Activated CD4-positive, alpha-beta T cell treated with anti-CD3 and anti-CD28 coated beads for 36 hours (primary cell): ENCODE measurements around the gene HGS. TPM values are rescaled to one million over a fixed set of nuclear protein-coding genes. Genes with fewer than 3 reads are reported as not detected.

ENCODE experiments used
- ATAC-seq: fragments of 200-7000 bp; cut with Tn5 transposase; one replicate; pipeline ENCODE4 v1.10.0; 2021; ENCODE audit warnings: mild to moderate bottlenecking, moderate library complexity
- CTCF ChIA-PET: fragments of 350-600 bp; sonication (Branson Sonifier 250); formaldehyde crosslinking; loops from one replicate; lab custom pipeline; 2021; ENCODE audit warnings: antibody characterized with exemption; lab: Charles Lee
- POLR2A ChIA-PET: fragments of 350-600 bp; sonication (Branson Sonifier 250); formaldehyde crosslinking; loops from one replicate; lab custom pipeline; 2021; ENCODE audit warnings: antibody characterized with exemption, inconsistent platforms; lab: Charles Lee
- DNase-seq: peaks from one replicate; pipeline ENCODE4 v3.0.0-alpha.2; 2020
- H3K27ac Mint-ChIP-seq: one replicate; pipeline ENCODE4 v1.8.0; 2021; ENCODE audit warnings: mixed read lengths
- H3K27me3 Mint-ChIP-seq: one replicate; pipeline ENCODE4 v1.8.0; 2021; ENCODE audit warnings: mixed read lengths
- H3K36me3 Mint-ChIP-seq: one replicate; pipeline ENCODE4 v1.8.0; 2021; ENCODE audit warnings: low read depth, mixed read lengths
- H3K4me1 Mint-ChIP-seq: one replicate; pipeline ENCODE4 v1.8.0; 2021; ENCODE audit warnings: mixed read lengths
- H3K4me3 Mint-ChIP-seq: one replicate; pipeline ENCODE4 v1.8.0; 2021; ENCODE audit warnings: mild to moderate bottlenecking, moderate library complexity, mixed read lengths
- H3K9me3 Mint-ChIP-seq: one replicate; pipeline ENCODE4 v1.8.0; 2021; ENCODE audit warnings: low read depth, mixed read lengths
- intact Hi-C, 2 experiments: fragments of 100-400 bp; cut with DNase I in 1 of 2; cut with micrococcal nuclease in 1 of 2; formaldehyde crosslinking; loops; one replicate each; pipeline versions ENCODE4 v1.14.2 to v1.15.1; 2022 to 2024; cut with DNase I, micrococcal nuclease
- total RNA-seq, 2 experiments: library from RNA; stranded (reverse); gene quantifications; one replicate each; pipeline ENCODE4 v1.2.3, GENCODE V29; 2021

The HGS gene
- total RNA-seq, 2 experiments from 2014 or later = 100 to 102 TPM

DNA sequence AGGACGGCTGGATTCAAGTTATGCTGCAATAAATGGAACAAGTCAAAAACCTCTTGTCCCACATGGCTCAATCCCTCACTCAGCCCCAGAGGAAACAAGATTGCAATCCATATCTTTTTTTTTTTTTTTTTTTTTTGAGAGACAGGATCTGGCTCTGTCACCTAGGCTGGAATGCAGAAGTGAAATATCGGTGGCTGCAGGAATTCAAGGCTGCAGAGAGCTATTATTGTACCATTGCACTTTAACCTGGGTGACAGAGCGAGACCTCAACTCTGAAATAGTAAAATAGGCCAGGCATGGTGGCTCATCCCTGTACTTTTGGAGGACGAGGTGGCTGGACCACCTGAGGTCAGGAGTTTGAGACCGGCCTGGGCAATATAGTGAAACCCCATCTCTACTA lies 24.8 kb upstream of the HGS start:
- Mint-ChIP-seq H3K9me3 (no peaks in the 10 kb centered on the region), H3K4me3 (no peak overlapping the region), H3K27me3 (no peaks in the 10 kb centered on the region), H3K36me3 (peaks cover 1% of the 10 kb centered on the region), H3K4me1 (peaks cover 16% of the 10 kb centered on the region), H3K27ac (no peak overlapping the region)
- ChIA-PET POLR2A (interaction anchor here (0.5 kb wide), 1 partner anchor 150 kb away, joined by 3 read pairs; no protein-coding TSS in a partner anchor), CTCF (interaction anchor here (0.7 kb wide), 1 partner anchor 69 kb away, joined by 3 read pairs; no protein-coding TSS in a partner anchor)
- ATAC-seq (no peak), DNase-seq (no peak)
- intact Hi-C loops = no loop called here

DNA sequence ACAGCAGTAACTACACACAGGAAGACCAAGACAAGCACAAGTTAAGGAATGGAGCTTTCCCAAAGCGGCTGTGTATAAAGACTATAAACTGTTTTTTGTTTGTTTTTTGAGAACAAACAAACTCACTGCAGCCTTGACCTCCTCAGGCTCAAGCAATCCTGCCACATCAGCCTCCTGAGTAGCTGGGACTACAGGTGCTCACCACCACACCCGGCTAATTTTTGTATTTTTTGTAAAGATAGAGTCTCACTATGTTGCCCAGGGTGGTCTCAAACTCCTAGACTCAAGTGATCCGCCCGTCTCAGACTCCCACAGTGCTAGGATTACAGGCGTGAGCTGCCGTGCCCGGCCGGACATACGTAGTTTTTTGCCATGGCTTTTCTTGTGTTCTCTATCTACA lies 23.4 kb upstream of the HGS start:
- Mint-ChIP-seq H3K27me3 (no peaks in the 10 kb centered on the region), H3K9me3 (no peaks in the 10 kb centered on the region), H3K27ac (no peak overlapping the region), H3K4me1 (peaks cover 30% of the 10 kb centered on the region), H3K36me3 (peaks cover 13% of the 10 kb centered on the region), H3K4me3 (no peak overlapping the region)
- POLR2A ChIA-PET = interaction anchor here (0.6 kb wide), 1 partner anchor 481 kb away, joined by 3 read pairs; no protein-coding TSS in a partner anchor
- intact Hi-C loops = no loop called here
- CTCF ChIA-PET = interaction anchor here (0.6 to 1.2 kb wide), 4 partner anchors 11 to 729 kb away, joined by 3 to 4 read pairs (median 3); no protein-coding TSS in a partner anchor
- DNase-seq (no peak), ATAC-seq (no peak)

DNA sequence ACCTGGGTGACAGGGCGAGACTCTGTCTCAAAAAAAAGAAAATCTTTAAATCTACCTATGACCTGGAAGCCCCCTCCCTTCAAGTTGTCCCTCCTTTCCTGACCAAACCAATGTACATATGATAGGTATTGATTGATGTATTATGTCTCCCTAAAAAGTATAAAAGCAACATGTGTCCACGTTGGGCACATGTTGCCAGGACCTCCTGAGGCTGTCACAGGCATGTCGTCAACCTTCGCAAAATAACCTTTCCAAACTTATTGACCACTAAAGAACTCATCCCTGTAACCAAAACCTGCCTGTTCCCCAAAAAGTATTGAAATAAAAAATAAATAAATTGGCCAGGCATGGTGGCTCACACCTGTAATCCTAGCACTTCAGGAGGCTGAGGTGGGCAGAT lies 21.8 kb upstream of the HGS start:
- peaks cover 33% of the 10 kb centered on the region for H3K4me1 Mint-ChIP-seq
- peaks cover 18% of the 10 kb centered on the region for H3K36me3 Mint-ChIP-seq
- intact Hi-C loops = no loop called here
- no peak overlapping the region for H3K27ac Mint-ChIP-seq
- no peak for DNase-seq
- ChIA-PET POLR2A (no interaction called here), CTCF (interaction anchor here (0.5 to 0.9 kb wide), 3 partner anchors 21 to 631 kb away, joined by 3 to 4 read pairs (median 4); partner anchors contain the start of genes ARL16 and SLC38A10)
- H3K4me3 Mint-ChIP-seq = no peak overlapping the region
- H3K9me3 Mint-ChIP-seq = no peaks in the 10 kb centered on the region
- no peak for ATAC-seq
- H3K27me3 Mint-ChIP-seq = no peaks in the 10 kb centered on the region

DNA sequence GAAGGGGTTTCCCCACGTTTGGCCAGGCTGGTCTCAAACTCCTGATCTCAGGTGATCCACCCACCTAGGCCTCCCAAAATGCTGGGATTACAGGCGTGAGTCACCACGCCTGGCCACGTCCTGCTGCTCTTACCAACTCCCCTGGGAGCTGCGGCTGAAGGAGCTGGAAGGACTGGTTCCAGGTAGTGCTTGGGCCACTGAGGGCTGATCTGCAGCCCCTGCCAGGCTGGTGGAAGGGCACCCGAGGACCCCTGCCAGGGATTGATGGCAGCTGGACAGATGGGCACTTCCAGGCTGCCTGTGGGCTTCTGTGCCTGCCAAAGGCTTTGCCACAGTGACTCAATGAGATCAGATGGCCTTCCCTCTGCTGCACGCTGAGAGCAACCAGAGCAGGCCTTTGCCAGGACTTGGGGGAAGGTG lies 19.8 kb upstream of the HGS start:
- Mint-ChIP-seq H3K4me1 (peaks cover 49% of the 10 kb centered on the region), H3K9me3 (no peaks in the 10 kb centered on the region), H3K4me3 (no peak overlapping the region), H3K27me3 (no peaks in the 10 kb centered on the region), H3K27ac (peak overlapping the region; percentile 97), H3K36me3 (peaks cover 29% of the 10 kb centered on the region)
- ATAC-seq (no peak), DNase-seq (peak; percentile 28)
- intact Hi-C loops = loop anchor here in 1 of 2 experiments (2.0 kb wide), 1 partner anchor 27 kb away; the partner anchor contains the start of genes NPLOC4 and TSPAN10
- POLR2A ChIA-PET = interaction anchor here (0.6 kb wide), 1 partner anchor 869 kb away, joined by 3 read pairs; no protein-coding TSS in a partner anchor
- CTCF ChIA-PET = interaction anchor here (1.1 kb wide), 1 partner anchor 12 kb away, joined by 6 read pairs; no protein-coding TSS in a partner anchor

DNA sequence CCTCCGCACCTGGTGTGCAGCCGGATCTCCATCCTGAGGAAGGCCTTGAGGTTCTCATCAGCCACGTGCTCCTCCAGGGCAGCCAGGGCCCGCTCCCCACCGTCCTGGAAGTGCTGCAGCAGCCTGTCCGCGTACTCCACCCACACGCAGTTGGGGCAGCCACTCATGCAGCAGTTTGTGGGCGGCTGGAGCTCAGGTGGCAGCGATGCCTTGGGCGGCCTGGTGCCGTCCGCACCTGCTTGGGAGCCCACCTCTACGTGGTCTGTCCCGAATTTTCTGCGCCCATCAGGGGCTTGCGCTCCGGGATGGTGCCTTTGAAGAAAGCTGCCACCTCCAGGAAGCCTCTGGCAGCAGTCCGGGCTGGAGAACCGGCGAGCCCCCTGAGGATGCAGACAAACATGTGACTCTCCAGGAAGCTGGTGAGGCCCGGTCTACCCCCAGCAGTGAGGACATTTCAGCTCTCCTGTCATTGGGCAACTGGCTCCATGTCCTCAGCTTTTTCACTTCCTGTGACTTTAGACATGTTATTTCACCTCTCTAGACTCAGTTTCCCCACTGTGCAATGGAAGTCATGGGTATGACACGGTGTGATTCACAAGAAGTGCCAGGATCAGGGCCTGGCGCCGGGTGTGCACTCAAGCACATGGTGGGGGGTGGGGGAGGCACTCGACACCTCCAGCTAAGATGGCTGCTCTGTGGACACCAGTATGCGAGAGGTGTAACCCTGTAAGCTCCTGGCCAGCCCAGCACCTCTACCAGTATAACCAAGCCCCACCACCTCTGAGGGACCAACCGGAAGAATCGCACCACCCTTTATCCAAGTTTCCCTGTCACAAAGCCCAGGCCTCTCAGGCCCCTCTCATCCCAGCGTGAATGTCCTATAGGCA lies 18.4 kb upstream of the HGS start:
- ChIA-PET CTCF (interaction anchor here (0.5 to 0.9 kb wide), 5 partner anchors 10 to 636 kb away, joined by 3 read pairs; no protein-coding TSS in a partner anchor), POLR2A (interaction anchor here (0.7 to 1.5 kb wide), 4 partner anchors 18 to 148 kb away, joined by 3 to 6 read pairs (median 3); partner anchors contain the start of genes ARL16 and HGS)
- intact Hi-C loops = loop anchor here (1.0 to 5.0 kb wide), 13 partner anchors 18 to 443 kb away; partner anchors contain the start of genes MRPL12 (in 2 of the 2), NPLOC4 (in 2 of the 2), P4HB (in 2 of the 2) and TSPAN10 (in 2 of the 2)
- peak; percentile 81 for DNase-seq
- Mint-ChIP-seq H3K36me3 (peaks cover 41% of the 10 kb centered on the region), H3K27ac (peak overlapping the region; percentile 97), H3K27me3 (no peaks in the 10 kb centered on the region), H3K9me3 (no peaks in the 10 kb centered on the region), H3K4me3 (peak overlapping the region; percentile 91), H3K4me1 (peaks cover 53% of the 10 kb centered on the region)
- ATAC-seq = peak; percentile 53

DNA sequence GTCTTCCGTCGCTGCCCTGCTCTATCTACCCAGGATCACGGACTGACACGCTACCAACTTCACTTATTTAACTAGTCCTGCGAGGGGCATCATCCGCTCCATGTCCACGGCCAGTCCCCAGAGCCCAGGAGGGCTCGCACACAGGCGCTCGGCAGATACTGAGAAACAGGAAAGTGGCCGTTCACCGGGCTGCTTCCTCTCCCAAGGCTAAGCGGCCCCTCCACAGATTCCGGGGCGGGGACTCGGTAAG lies 17.8 kb upstream of the HGS start:
- peaks cover 53% of the 10 kb centered on the region for H3K4me1 Mint-ChIP-seq
- ChIA-PET POLR2A (interaction anchor here (0.7 to 1.5 kb wide), 4 partner anchors 18 to 148 kb away, joined by 3 to 7 read pairs (median 4); partner anchors contain the start of genes ARL16 and HGS), CTCF (interaction anchor here (0.5 to 0.6 kb wide), 2 partner anchors 10 to 187 kb away, joined by 3 read pairs; no protein-coding TSS in a partner anchor)
- H3K36me3 Mint-ChIP-seq = peaks cover 41% of the 10 kb centered on the region
- ATAC-seq = peak; percentile 15
- H3K4me3 Mint-ChIP-seq = peak overlapping the region; percentile 91
- no peaks in the 10 kb centered on the region for H3K27me3 Mint-ChIP-seq
- intact Hi-C loops = loop anchor here (1.0 to 5.0 kb wide), 12 partner anchors 17 to 443 kb away; partner anchors contain the start of genes MRPL12 (in 2 of the 2), P4HB (in 2 of the 2), ALYREF (in 1 of the 2) and ANAPC11 (in 1 of the 2)
- peak; percentile 48 for DNase-seq
- H3K9me3 Mint-ChIP-seq = no peaks in the 10 kb centered on the region
- peak overlapping the region; percentile 97 for H3K27ac Mint-ChIP-seq

DNA sequence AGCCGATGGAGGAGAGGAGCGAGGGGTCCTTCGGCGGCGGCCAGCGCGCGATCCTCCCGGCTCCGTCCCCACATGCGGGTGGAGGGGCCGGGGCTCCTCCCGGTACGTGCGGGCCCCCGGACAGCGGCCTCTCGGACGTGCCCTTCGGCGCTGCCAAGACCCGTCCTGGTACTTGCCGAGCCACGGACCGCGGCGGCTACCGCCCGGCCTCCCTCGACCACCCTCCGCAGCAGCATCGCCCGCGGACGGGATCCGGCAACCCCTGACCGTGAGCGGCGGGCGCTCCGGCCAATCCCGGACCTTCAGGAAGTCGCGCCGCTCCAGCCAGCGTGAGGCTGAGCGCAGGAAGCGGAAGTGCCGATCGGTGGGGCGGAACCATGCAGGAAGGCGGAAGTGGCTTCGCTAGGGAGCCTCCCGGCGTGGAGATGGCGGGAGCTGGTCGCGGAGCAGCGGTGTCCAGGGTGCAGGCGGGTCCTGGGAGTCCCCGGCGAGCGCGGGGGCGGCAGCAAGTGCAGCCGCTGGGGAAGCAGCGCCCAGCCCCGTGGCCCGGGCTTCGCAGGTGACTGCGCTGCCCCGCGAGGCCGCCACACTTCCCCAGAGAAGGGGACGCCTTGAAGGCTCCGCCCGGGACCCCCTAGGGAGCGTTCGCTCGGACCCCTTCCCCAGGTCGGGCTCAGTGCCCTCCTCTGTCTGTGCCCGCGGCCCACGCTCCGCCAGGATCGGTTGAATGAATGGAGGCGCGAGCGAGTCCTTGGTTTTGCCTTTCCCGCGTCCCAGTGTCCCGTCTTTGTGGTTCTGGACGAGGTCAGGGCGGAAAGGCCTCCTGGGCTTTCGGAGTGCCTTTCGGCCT lies 17.2 kb upstream of the HGS start, which contains the start of the genes CCDC137 and OXLD1:
Gene CCDC137, plus strand, starts transcription at position 396 of the 850 bp plus-strand sequence. Its CDS starts 30 bp downstream, at position 426.
Gene OXLD1, minus strand, starts transcription at position 264 of the 850 bp plus-strand sequence. Its CDS starts 28 bp downstream, at position 236.
- ATAC-seq = peak; percentile 91
- ChIA-PET POLR2A (interaction anchor here (0.6 to 1.5 kb wide), 3 partner anchors 17 to 37 kb away, joined by 4 to 7 read pairs (median 6); partner anchors contain the start of genes ARL16, HGS and MRPL12), CTCF (interaction anchor here (0.5 to 0.6 kb wide), 3 partner anchors 9 to 186 kb away, joined by 3 read pairs; no protein-coding TSS in a partner anchor)
- Mint-ChIP-seq H3K36me3 (peaks cover 46% of the 10 kb centered on the region), H3K4me3 (peak within 1 kb of the TSS; percentile 91), H3K27ac (peak within 1 kb of the TSS; percentile 97), H3K4me1 (peaks cover 53% of the 10 kb centered on the region), H3K9me3 (no peaks in the 10 kb centered on the region), H3K27me3 (no peaks in the 10 kb centered on the region)
- intact Hi-C loops = loop anchor here (1.0 to 5.0 kb wide), 12 partner anchors 17 to 444 kb away; partner anchors contain the start of genes MRPL12 (in 2 of the 2), P4HB (in 2 of the 2), ALYREF (in 1 of the 2) and ANAPC11 (in 1 of the 2)
- peak; percentile 97 for DNase-seq

DNA sequence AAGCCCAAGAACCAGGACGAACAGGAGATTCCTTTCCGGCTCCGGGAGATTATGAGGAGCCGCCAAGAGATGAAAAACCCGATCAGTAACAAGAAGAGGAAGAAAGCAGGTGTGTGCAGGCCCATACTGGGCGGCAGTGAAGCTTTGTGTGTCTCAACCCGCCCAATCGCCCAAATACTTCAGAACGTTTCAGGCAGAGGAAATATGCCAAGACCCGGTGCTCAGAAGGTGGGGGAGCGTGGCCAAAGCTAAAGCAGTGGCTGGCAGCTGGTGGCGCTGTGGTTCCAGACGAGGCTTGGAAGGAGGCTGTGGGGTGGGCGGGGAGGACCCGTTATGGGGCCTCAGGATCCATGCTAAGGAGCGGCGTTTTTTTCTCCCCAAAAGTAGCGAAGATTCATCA lies 16.1 kb upstream of the HGS start:
- intact Hi-C loops = loop anchor here (2.0 to 5.0 kb wide), 4 partner anchors 15 to 445 kb away; partner anchors contain the start of genes ARL16 (in 1 of the 2), CEP131 (in 1 of the 2), MRPL12 (in 1 of the 2) and P4HB (in 1 of the 2)
- ATAC-seq (no peak), DNase-seq (peak; percentile 61)
- Mint-ChIP-seq H3K27ac (peak overlapping the region; percentile 88), H3K36me3 (peaks cover 58% of the 10 kb centered on the region), H3K4me1 (peaks cover 49% of the 10 kb centered on the region), H3K4me3 (peak overlapping the region; percentile 91), H3K27me3 (no peaks in the 10 kb centered on the region), H3K9me3 (no peaks in the 10 kb centered on the region)
- ChIA-PET POLR2A (no interaction called here), CTCF (interaction anchor here (0.6 to 1.5 kb wide), 2 partner anchors 11 to 166 kb away, joined by 3 to 5 read pairs; no protein-coding TSS in a partner anchor)

DNA sequence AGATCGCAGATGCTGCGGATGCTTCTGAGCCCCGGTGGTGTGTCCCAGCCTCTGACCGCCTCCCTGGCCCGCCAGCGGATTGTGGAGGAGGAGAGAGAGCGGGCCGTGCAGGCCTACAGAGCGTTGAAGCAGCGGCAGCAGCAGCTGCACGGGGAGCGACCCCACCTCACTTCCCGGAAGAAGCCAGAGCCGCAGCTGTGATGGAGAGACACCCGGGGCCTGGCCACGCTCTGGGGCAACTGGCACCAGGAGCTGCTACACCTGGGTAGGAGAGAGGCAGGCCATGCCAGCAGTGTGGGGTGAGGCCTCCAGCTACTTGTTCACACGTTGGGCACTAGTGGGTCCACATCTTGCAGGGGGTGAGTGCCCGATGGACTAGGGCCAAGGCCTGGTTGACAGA lies 11.3 kb upstream of the HGS start:
- no peak overlapping the region for H3K27ac Mint-ChIP-seq
- ATAC-seq (no peak), DNase-seq (no peak)
- peaks cover 52% of the 10 kb centered on the region for H3K36me3 Mint-ChIP-seq
- no peak overlapping the region for H3K4me3 Mint-ChIP-seq
- CTCF ChIA-PET = no interaction called here
- H3K27me3 Mint-ChIP-seq = no peaks in the 10 kb centered on the region
- H3K4me1 Mint-ChIP-seq = peaks cover 17% of the 10 kb centered on the region
- intact Hi-C loops = no loop called here
- no peaks in the 10 kb centered on the region for H3K9me3 Mint-ChIP-seq
- POLR2A ChIA-PET = no interaction called here

DNA sequence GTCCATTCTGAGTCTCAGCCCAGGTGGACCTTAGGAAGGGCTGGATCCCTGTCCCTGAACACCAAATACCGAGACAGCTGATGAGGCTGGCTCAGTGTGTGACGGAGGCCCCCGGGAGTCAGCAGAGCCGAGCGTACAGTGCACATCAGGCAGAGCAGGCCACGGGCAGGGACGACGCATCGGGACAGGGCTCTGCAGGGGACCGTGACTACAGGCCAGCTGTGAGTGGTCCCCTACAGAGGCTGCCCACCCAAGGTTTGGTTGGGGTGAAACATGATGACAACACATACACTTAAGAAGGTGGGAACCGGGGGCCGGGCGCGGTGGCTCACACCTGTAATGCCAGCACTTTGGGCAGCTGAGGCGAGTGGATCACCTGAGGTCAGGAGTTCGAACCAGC lies 10.9 kb upstream of the HGS start:
- Mint-ChIP-seq H3K4me1 (peaks cover 12% of the 10 kb centered on the region), H3K4me3 (no peak overlapping the region), H3K36me3 (peaks cover 48% of the 10 kb centered on the region), H3K9me3 (no peaks in the 10 kb centered on the region), H3K27me3 (no peaks in the 10 kb centered on the region), H3K27ac (no peak overlapping the region)
- intact Hi-C loops = no loop called here
- no peak for DNase-seq
- ChIA-PET POLR2A (no interaction called here), CTCF (no interaction called here)
- no peak for ATAC-seq
